ENCODE results near the gene HACD2. TPM values are rescaled to one million over a fixed set of nuclear protein-coding genes. Genes with fewer than 3 reads are reported as not detected.

HACD2 gene
- total and polyA plus RNA-seq, 2 donors (not counting 3 experiments of a cell fraction or from before 2014, with no cell fraction given), result 17.0 to 20.9 TPM

- FAIRE-seq (no peak), DNase-seq (ENCODE audit: low read depth, low spot score) (no peak)
- POLR2A ChIA-PET, result no interaction called here
- no peaks in the 10 kb centered on the region for H3K9me1 ChIP-seq (replicated peaks; ENCODE audit: control insufficient read depth, extremely low read depth, insufficient read depth, low read length)
- no peaks in the 10 kb centered on the region for H3K27me3 ChIP-seq (ENCODE audit: control insufficient read depth in 2 of 2, insufficient read depth in 2 of 2, low read length in 2 of 2)
- dilution Hi-C loops (cut with MboI; ENCODE audit: extremely low pct_ligation_motif_present, low sequenced_read_pairs) (no loop called here), intact Hi-C loops (cut with micrococcal nuclease) (no loop called here)
- H3K9ac ChIP-seq (replicated peaks; ENCODE audit: extremely low read depth, insufficient read depth, low read length), result no peak overlapping the region
- no peak overlapping the region for H3K27ac ChIP-seq (ENCODE audit: insufficient read depth, low read depth, low read length)
- H3K9me3 ChIP-seq (replicated peaks; ENCODE audit: control insufficient read depth, insufficient read depth, low read length), result no peaks in the 10 kb centered on the region
- H3K4me2 ChIP-seq (ENCODE audit: insufficient read depth, low read length), result no peak overlapping the region
- TF ChIP-seq FOS (IDR thresholded peaks at IDR 0.05; ENCODE audit: borderline replicate concordance, insufficient read depth, low read length), result no peak
- no peak for TF ChIP-seq CTCF (IDR thresholded peaks at IDR 0.05; ENCODE audit: extremely low read depth in 1 of 2, insufficient read depth in 1 of 2, low read depth in 1 of 2, low read length in 2 of 2)
- TF ChIP-seq POLR2A (IDR thresholded peaks at IDR 0.05; ENCODE audit: low read depth, low read length), result no peak
- no peak for TF ChIP-seq GATA2 (IDR thresholded peaks at IDR 0.05; ENCODE audit: insufficient read depth, insufficient read length, low read depth, low read length)
- no peak for TF ChIP-seq EZH2 (IDR thresholded peaks at IDR 0.05; ENCODE audit: borderline replicate concordance, low read depth, low read length, severe bottlenecking)
- TF ChIP-seq MYC (IDR thresholded peaks at IDR 0.05; ENCODE audit: low read depth, low read length), result no peak
- no peak for TF ChIP-seq POLR2AphosphoS5 (IDR thresholded peaks at IDR 0.05; ENCODE audit: insufficient read depth, low read depth, low read length)
- TF ChIP-seq MAX (IDR thresholded peaks at IDR 0.05; ENCODE audit: insufficient read depth, insufficient read length), result no peak
- TF ChIP-seq JUN (IDR thresholded peaks at IDR 0.05; ENCODE audit: borderline replicate concordance, insufficient read depth, insufficient read length, low read depth), result no peak
- H3K4me1 ChIP-seq (ENCODE audit: control insufficient read depth, extremely low read depth, insufficient read depth, low read length), result no peaks in the 10 kb centered on the region
- no peaks in the 10 kb centered on the region for H4K20me1 ChIP-seq (replicated peaks; ENCODE audit: control insufficient read depth, extremely low read depth, insufficient read depth, low read length)
- H3K79me2 ChIP-seq (ENCODE audit: control insufficient read depth, insufficient read depth, low read length), result no peaks in the 10 kb centered on the region
- no peak overlapping the region for H2AFZ ChIP-seq (ENCODE audit: low read depth, low read length)
- BruUV-seq (replicated peaks), result no TSS peak
- H3K4me3 ChIP-seq (replicated peaks in 1 of 3; ENCODE audit: insufficient read depth in 1 of 3, low read depth in 1 of 3, low read length in 3 of 3), result no peak overlapping the region
- peaks cover 0 to 2% of the 10 kb centered on the region in 2 experiments for H3K36me3 ChIP-seq (ENCODE audit: control insufficient read depth in 2 of 2, extremely low read depth in 1 of 2, insufficient read depth in 2 of 2, low read length in 2 of 2)
- CTCF ChIA-PET, result interaction anchor here (1.6 kb wide), 1 partner anchor 10 kb away, joined by 8 read pairs; no protein-coding TSS in a partner anchor
Measured at GRCh38 chr3:123499322-123499721, 85.5 kb downstream of the HACD2 start.

All from endothelial cell of umbilical vein (primary cell).